OCI-LY7 (cell line): ENCODE measurements around the gene POU5F2. TPM values are rescaled to one million over a fixed set of nuclear protein-coding genes. Genes with fewer than 3 reads are reported as not detected.

Experiments
- BruUV-seq: library from RNA; stranded (reverse); fragments of 400-500 nt; replicated peaks from 2 replicates; lab custom pipeline; 2021; lab: Mats Ljungman, UMichigan
- CTCF ChIA-PET: fragments of 300-600 bp; sonication (Branson Sonifier 250); formaldehyde crosslinking; loops from one replicate; lab custom pipeline; 2022; ENCODE audit warnings: antibody characterized with exemption; ENCODE audit not compliant: unreplicated experiment; lab: Charles Lee
- POLR2A ChIA-PET: fragments of 300-600 bp; sonication (Branson Sonifier 250); formaldehyde crosslinking; loops from one replicate; lab custom pipeline; 2022; ENCODE audit warnings: antibody characterized with exemption; lab: Charles Lee
- DNase-seq: peaks from one replicate; pipeline ENCODE4 v3.0.0-alpha.2; 2015; ENCODE audit warnings: low spot score
- H2AFZ ChIP-seq: fragments of 200-600 bp; sonication (generic), shearing (Covaris generic); 2 replicates; pipeline ENCODE4 v1.6.1; 2014; ENCODE audit warnings: mild to moderate bottlenecking, antibody characterized with exemption, low read length, moderate library complexity
- H3K27ac ChIP-seq: fragments of 200-600 bp; sonication (generic); 2 replicates; pipeline ENCODE4 v1.5.1; 2014; ENCODE audit warnings: mixed run types, low read depth, mild to moderate bottlenecking, moderate library complexity, low read length, inconsistent platforms; ENCODE audit not compliant: poor library complexity, severe bottlenecking
- H3K36me3 ChIP-seq: fragments of 200-600 bp; sonication (generic); 2 replicates; pipeline ENCODE4 v1.6.1; 2014; ENCODE audit warnings: mild to moderate bottlenecking, antibody characterized with exemption, low read length, moderate library complexity, mixed read lengths; ENCODE audit not compliant: insufficient read depth
- H3K4me1 ChIP-seq: fragments of 200-600 bp; sonication (generic); 2 replicates; pipeline ENCODE4 v1.5.1; 2014; ENCODE audit warnings: mild to moderate bottlenecking, low read length; ENCODE audit not compliant: insufficient read depth, poor library complexity, severe bottlenecking
- H3K4me2 ChIP-seq: fragments of 200-600 bp; sonication (generic); 2 replicates; pipeline ENCODE4 v1.6.1; 2014; ENCODE audit warnings: mild to moderate bottlenecking, low read length
- H3K4me3 ChIP-seq: fragments of 200-600 bp; sonication (generic); 2 replicates; pipeline ENCODE4 v1.5.1; 2014; ENCODE audit warnings: mild to moderate bottlenecking, low read depth, low read length; ENCODE audit not compliant: poor library complexity, severe bottlenecking
- H3K79me2 ChIP-seq: fragments of 200-600 bp; sonication (generic); 2 replicates; pipeline ENCODE4 v1.6.1; 2016; ENCODE audit warnings: low read depth, mild to moderate bottlenecking, low read length, moderate library complexity, mixed read lengths; ENCODE audit not compliant: insufficient read depth
- H3K9me2 ChIP-seq: fragments of 200-600 bp; sonication (generic); 2 replicates; pipeline ENCODE4 v1.6.1; 2016; ENCODE audit warnings: mild to moderate bottlenecking, low read length, mixed read lengths; ENCODE audit not compliant: insufficient read depth
- H3K9me3 ChIP-seq: fragments of 200-600 bp; sonication (generic); 2 replicates; pipeline ENCODE4 v1.6.1; 2014; ENCODE audit warnings: mild to moderate bottlenecking, mixed run types, low read length, mixed read lengths
- H4K20me1 ChIP-seq: fragments of 200-600 bp; sonication (generic); 2 replicates; pipeline ENCODE4 v1.6.1; 2014; ENCODE audit warnings: mild to moderate bottlenecking, antibody characterized with exemption, low read length, moderate library complexity, mixed read lengths; ENCODE audit not compliant: insufficient read depth
- CTCF ChIP-seq: fragments of 200-600 bp; sonication (generic); conservative IDR thresholded peaks from 2 replicates; pipeline ENCODE4 v1.5.1; 2014; ENCODE audit warnings: mild to moderate bottlenecking, antibody characterized with exemption, low read length, moderate library complexity, mixed read lengths
- EZH2phosphoT487 ChIP-seq: fragments of 200-600 bp; sonication (generic); IDR thresholded peaks from 2 replicates; pipeline ENCODE4 v1.6.1; 2018; ENCODE audit warnings: low read depth, borderline replicate concordance, mild to moderate bottlenecking, mixed run types, antibody characterized with exemption, low read length, moderate library complexity, mixed read lengths
- intact Hi-C: fragments of 100-400 bp; cut with micrococcal nuclease; formaldehyde crosslinking; loops from one replicate; pipeline ENCODE4 v1.10.0; 2022; ENCODE audit not compliant: unreplicated experiment
- total RNA-seq, 2 experiments: library from RNA; depleted of rRNA in 1 of 2; stranded (reverse); fragments of >200 nt in 1 of 2; shearing (Covaris generic) in 1 of 2; gene quantifications; 2 replicates each; pipeline ENCODE4 v1.2.3, GENCODE V29; 2014 to 2022

Gene POU5F2
- total RNA-seq, 2 experiments from 2014 or later, result 1.0 to 1.5 TPM

GRCh38 chr5:93705896-93706295 lies 35.5 kb downstream of the POU5F2 start:
- BruUV-seq, result no TSS peak
- H4K20me1 ChIP-seq, result 0 out of 2 replicates have a peak, but pooled peaks cover 4% of the 10 kb centered on the region
- ChIA-PET POLR2A (interaction anchor here (0.5 kb wide), 1 partner anchor 512 kb away, joined by 3 read pairs; no protein-coding TSS in a partner anchor), CTCF (no interaction called here)
- H3K9me2 ChIP-seq, result no peaks in the 10 kb centered on the region
- no peak overlapping the region for H2AFZ ChIP-seq
- H3K79me2 ChIP-seq, result no peaks in the 10 kb centered on the region
- H3K9me3 ChIP-seq, result no peaks in the 10 kb centered on the region
- no peaks in the 10 kb centered on the region for H3K4me1 ChIP-seq
- no peak overlapping the region for H3K4me3 ChIP-seq
- intact Hi-C loops, result no loop called here
- H3K27ac ChIP-seq, result no peak overlapping the region
- H3K36me3 ChIP-seq, result no peaks in the 10 kb centered on the region
- DNase-seq, result no peak
- TF ChIP-seq CTCF (no peak), EZH2phosphoT487 (no peak)
- no peak overlapping the region for H3K4me2 ChIP-seq

- H3K36me3 ChIP-seq, result no peaks in the 10 kb centered on the region
- intact Hi-C loops, result no loop called here
- no peaks in the 10 kb centered on the region for H3K9me3 ChIP-seq
- TF ChIP-seq EZH2phosphoT487 (no peak), CTCF (no peak)
- H2AFZ ChIP-seq, result no peak overlapping the region
- H3K9me2 ChIP-seq, result no peaks in the 10 kb centered on the region
- H3K4me3 ChIP-seq, result no peak overlapping the region
- H4K20me1 ChIP-seq, result 0 out of 2 replicates have a peak, but pooled peaks cover 4% of the 10 kb centered on the region
- H3K4me2 ChIP-seq, result no peak overlapping the region
- H3K27ac ChIP-seq, result no peak overlapping the region
- DNase-seq, result no peak
- no TSS peak for BruUV-seq
- CTCF ChIA-PET, result no interaction called here
- no peaks in the 10 kb centered on the region for H3K4me1 ChIP-seq
- POLR2A ChIA-PET, result interaction anchor here (0.6 kb wide), 1 partner anchor 7 kb away, joined by 3 read pairs; no protein-coding TSS in a partner anchor
- H3K79me2 ChIP-seq, result no peaks in the 10 kb centered on the region
Observed at GRCh38 chr5:93704996-93705395, 36.4 kb downstream of the POU5F2 start.

- no peaks in the 10 kb centered on the region; the same call in 1 of the 2 replicates for H3K9me2 ChIP-seq
- ChIA-PET POLR2A (no interaction called here), CTCF (no interaction called here)
- no peak overlapping the region for H2AFZ ChIP-seq
- H3K9me3 ChIP-seq, result 0 out of 2 replicates have a peak, but pooled peaks cover 3% of the 10 kb centered on the region
- no peaks in the 10 kb centered on the region for H3K4me1 ChIP-seq
- intact Hi-C loops, result no loop called here
- no peaks in the 10 kb centered on the region for H3K36me3 ChIP-seq
- no peak for TF ChIP-seq CTCF
- no peak for TF ChIP-seq EZH2phosphoT487
- H3K79me2 ChIP-seq, result no peaks in the 10 kb centered on the region
- no peaks in the 10 kb centered on the region for H4K20me1 ChIP-seq
- DNase-seq, result no peak
- H3K4me3 ChIP-seq, result no peak overlapping the region
- no TSS peak for BruUV-seq
- no peak overlapping the region for H3K27ac ChIP-seq
- no peak overlapping the region for H3K4me2 ChIP-seq
Observed at GRCh38 chr5:93691997-93692396, 49.4 kb downstream of the POU5F2 start.

Other genes with a start within 250 kb of the POU5F2 start
- gene NR2F1-AS1, start 160.4 kb downstream of the POU5F2 start, total RNA-seq (2014; rRNA removed; shearing (Covaris generic)), result not detected in 2 replicates
- gene NR2F1-AS1, start 160.4 kb downstream of the POU5F2 start, total RNA-seq (2022), result not detected in 2 replicates
- not detected in 2 replicates for gene NR2F1, start 158.4 kb downstream of the POU5F2 start, total RNA-seq (2014; rRNA removed; shearing (Covaris generic))
- not detected in 2 replicates for gene NR2F1, start 158.4 kb downstream of the POU5F2 start, total RNA-seq (2022)